GM12878 (cell line): ENCODE results near the gene DDX55. TPM values are rescaled to one million over a fixed set of nuclear protein-coding genes. Genes with fewer than 3 reads are reported as not detected.
"Not testable (repeated sequence)": the region's sequence is repeated elsewhere in the genome, so short reads cannot be mapped to it uniquely, and the experiment has no call there.

Source experiments
- ATAC-seq: fragments of 200-7000 bp; cut with Tn5 transposase; 3 replicates; pipeline ENCODE4 v1.9.1; 2020; ENCODE audit warnings: mild to moderate bottlenecking, moderate library complexity
- BruUV-seq: library from RNA; stranded (reverse); fragments of 400-500 nt; replicated peaks from 2 replicates; lab custom pipeline; 2021; lab: Mats Ljungman, UMichigan
- CTCF ChIA-PET: fragments of 300-600 bp; sonication (Branson Sonifier 250); formaldehyde crosslinking; extraction: SDS; loops from one replicate; lab custom pipeline; 2021; ENCODE audit warnings: inconsistent platforms; lab: Yijun Ruan, JAX
- POLR2A ChIA-PET: fragments of 350-600 bp; formaldehyde crosslinking; extraction: SDS; loops from one replicate; lab custom pipeline; 2021; ENCODE audit warnings: inconsistent platforms; lab: Charles Lee
- RAD21 ChIA-PET: fragments of 300-600 bp; sonication (Branson Sonifier 250); formaldehyde crosslinking; loops from one replicate; lab custom pipeline; 2023; ENCODE audit warnings: antibody characterized with exemption; ENCODE audit not compliant: unreplicated experiment; lab: Charles Lee
- SMC1A ChIA-PET: fragments of 300-600 bp; sonication (Branson Sonifier 250); formaldehyde crosslinking; loops from one replicate; lab custom pipeline; 2023; ENCODE audit not compliant: unreplicated experiment, uncharacterized antibody; lab: Charles Lee
- DNase-seq: peaks from one replicate; pipeline ENCODE4 v3.0.0-alpha.2; 2011; ENCODE audit warnings: low read depth, low spot score
- FAIRE-seq: peaks from 3 replicates; lab custom pipeline; 2011; peaks lifted over from hg19 to GRCh38; lab: Jason Lieb, UNC
- H2AFZ ChIP-seq: 2 replicates; pipeline ENCODE4 v1.6.0; 2011; ENCODE audit warnings: low read depth, low read length, control low read depth; ENCODE audit not compliant: control insufficient read depth
- H3K27ac ChIP-seq: 2 replicates; pipeline ENCODE4 v1.5.1; 2011; ENCODE audit warnings: control low read depth; ENCODE audit not compliant: control insufficient read depth, insufficient read depth
- H3K27me3 ChIP-seq, 2 experiments: replicated peaks in 1 of 2; 2 replicates each; pipeline versions ENCODE4 v1.6.0 to v1.6.1; 2011; ENCODE audit warnings: low read length in 1 of 2; ENCODE audit not compliant: control insufficient read depth in 2 of 2, insufficient read depth in 2 of 2
- H3K36me3 ChIP-seq, 2 experiments: 2 replicates each; pipeline ENCODE4 v1.5.1; 2011; ENCODE audit warnings: low read length in 1 of 2; ENCODE audit not compliant: control insufficient read depth in 2 of 2, insufficient read depth in 2 of 2
- H3K4me1 ChIP-seq: 2 replicates; pipeline ENCODE4 v1.6.1; 2011; ENCODE audit warnings: mild to moderate bottlenecking, low read length, moderate library complexity, mixed read lengths; ENCODE audit not compliant: control insufficient read depth, insufficient read depth
- H3K4me2 ChIP-seq: 2 replicates; pipeline ENCODE4 v1.6.0; 2011; ENCODE audit warnings: control low read depth; ENCODE audit not compliant: control insufficient read depth, insufficient read depth
- H3K4me3 ChIP-seq: fragments of 200-600 bp; sonication (generic); 2 replicates; pipeline ENCODE4 v1.5.1; 2016
- H3K79me2 ChIP-seq: 2 replicates; pipeline ENCODE4 v1.6.0; 2011; ENCODE audit warnings: low read length; ENCODE audit not compliant: control insufficient read depth, insufficient read depth
- H3K9ac ChIP-seq: 2 replicates; pipeline ENCODE4 v1.8.0; 2011; ENCODE audit warnings: low read length, control low read depth, mixed read lengths; ENCODE audit not compliant: control insufficient read depth, insufficient read depth
- H3K9me3 ChIP-seq: replicated peaks from 3 replicates; pipeline ENCODE4 v1.5.1; 2011; ENCODE audit warnings: mild to moderate bottlenecking, low read length; ENCODE audit not compliant: control insufficient read depth, insufficient read depth
- H4K20me1 ChIP-seq: 2 replicates; pipeline ENCODE4 v1.6.0; 2011; ENCODE audit not compliant: control insufficient read depth, insufficient read depth
- KAT2A ChIP-seq: conservative IDR thresholded peaks from 2 replicates; pipeline ENCODE4 v1.6.1; 2011; ENCODE audit warnings: low read depth, low read length; ENCODE audit not compliant: control insufficient read depth
- RBBP5 ChIP-seq: fragments of 200-600 bp; sonication (generic); conservative IDR thresholded peaks from 2 replicates; pipeline ENCODE4 v1.6.1; 2016
- TBL1XR1 ChIP-seq: IDR thresholded peaks from 2 replicates; pipeline ENCODE4 v1.6.1; 2012; ENCODE audit warnings: low read depth, low read length, improper control_type of control experiment
- ZBTB4 ChIP-seq: fragments of 450-650 bp; formaldehyde crosslinking; IDR thresholded peaks from 2 replicates; pipeline ENCODE4 v1.4.0; 2022; ENCODE audit warnings: mild to moderate bottlenecking, moderate library complexity
- WGBS: methylation state at CpG from one replicate; pipeline ENCODE4 v1.1.6; 2016; ENCODE audit warnings: low lambda C conversion rate; ENCODE audit not compliant: insufficient replicate concordance, insufficient coverage; ENCODE audit errors: missing lambda C conversion rate; 5-methylcytosine and 5-hydroxymethylcytosine counted together
- in situ Hi-C: fragments of 300-500 bp; cut with MboI; formaldehyde crosslinking; loops from 9 replicates; pipeline ENCODE4 v1.14.3; 2018; ENCODE audit warnings: mixed read lengths
- intact Hi-C: fragments of 100-400 bp; cut with micrococcal nuclease; formaldehyde crosslinking; loops from one replicate; pipeline ENCODE4 v1.14.2; 2022; ENCODE audit not compliant: unreplicated experiment
- polyA plus RNA-seq, 11 experiments: library from polyadenylated mRNA; depleted of rRNA in 4 of 11; unstranded in 6 of 11; stranded (reverse) in 5 of 11; fragments of >200 nt; fragmentation: Nextera tagmentation in 4 of 11; fragmentation: Illumina TruSeq in 1 of 11; extraction: Ambion mirVana in 4 of 11; extraction: Trizol in 1 of 11; gene quantifications; 1 replicate in 1 of 11; 2 replicates in 10 of 11; pipeline versions ENCODE4 v1.2.1 to v1.2.3, GENCODE V29; 2011 to 2016; ENCODE audit warnings: inconsistent platforms in 2 of 11, missing spikeins in 2 of 11, low read depth in 1 of 11
- total RNA-seq, 4 experiments: library from RNA; depleted of rRNA in 3 of 4; stranded (reverse); fragments of >200 nt in 3 of 4; fragmentation: Illumina TruSeq in 1 of 4; extraction: Trizol in 1 of 4; gene quantifications; 2 replicates each; pipeline versions ENCODE4 v1.2.1 to v1.2.3, GENCODE V29; 2013 to 2021

The DDX55 gene
- total and polyA plus RNA-seq, 10 of the 15 experiments (the other 5 are each of a cell fraction or from before 2014, with no cell fraction given), result 4.5 to 42.4 (median 33.4) TPM

DNA sequence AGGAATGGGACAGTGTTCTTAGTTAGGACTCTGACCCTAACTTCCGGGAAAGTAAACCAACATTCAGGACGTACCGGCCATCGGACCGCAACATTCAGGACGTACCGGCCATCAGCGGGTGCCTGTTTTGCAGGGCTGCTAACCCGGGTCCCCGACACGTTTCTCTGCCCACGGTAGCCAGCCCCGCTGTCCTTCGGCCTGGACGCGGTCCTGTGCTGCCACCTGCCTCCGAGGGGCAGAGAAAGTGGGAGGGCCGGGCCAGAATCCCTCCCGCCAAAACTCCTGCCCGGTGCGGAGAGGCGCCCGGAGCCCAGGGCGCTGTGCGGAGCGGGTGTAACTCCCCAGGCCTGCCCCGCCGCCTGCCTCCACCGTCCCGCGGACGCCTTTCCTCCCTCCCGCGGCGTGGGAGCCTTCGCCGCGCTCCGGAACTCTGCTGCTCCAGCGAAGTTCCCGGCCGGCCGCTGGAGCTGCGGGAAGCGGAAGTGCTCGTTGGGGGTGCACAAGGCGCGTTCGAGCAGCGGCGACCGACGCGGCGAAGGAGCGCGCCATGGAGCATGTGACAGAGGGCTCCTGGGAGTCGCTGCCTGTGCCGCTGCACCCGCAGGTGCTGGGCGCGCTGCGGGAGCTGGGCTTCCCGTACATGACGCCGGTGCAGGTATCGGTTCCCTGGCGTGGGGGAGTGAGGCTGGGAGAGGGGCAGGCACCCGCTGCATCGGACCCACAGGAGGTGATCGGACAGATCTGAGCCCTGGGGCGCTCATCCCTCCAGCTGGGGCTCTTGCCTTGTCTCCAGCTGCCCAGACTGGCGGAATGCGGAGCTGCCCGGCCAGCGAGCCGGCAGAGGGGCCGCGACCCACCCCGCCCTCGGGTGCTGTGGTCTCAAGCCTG is at the start of gene DDX55 (continued):
- 0 out of 2 replicates have a peak, but pooled peaks have one; percentile 8 for TF ChIP-seq ZBTB4 (CRISPR knock-in tag)
- no peak for TF ChIP-seq KAT2A
- peak; percentile 32; the same call in 1 of the 2 replicates for TF ChIP-seq TBL1XR1
- no peak for TF ChIP-seq RBBP5

DNA sequence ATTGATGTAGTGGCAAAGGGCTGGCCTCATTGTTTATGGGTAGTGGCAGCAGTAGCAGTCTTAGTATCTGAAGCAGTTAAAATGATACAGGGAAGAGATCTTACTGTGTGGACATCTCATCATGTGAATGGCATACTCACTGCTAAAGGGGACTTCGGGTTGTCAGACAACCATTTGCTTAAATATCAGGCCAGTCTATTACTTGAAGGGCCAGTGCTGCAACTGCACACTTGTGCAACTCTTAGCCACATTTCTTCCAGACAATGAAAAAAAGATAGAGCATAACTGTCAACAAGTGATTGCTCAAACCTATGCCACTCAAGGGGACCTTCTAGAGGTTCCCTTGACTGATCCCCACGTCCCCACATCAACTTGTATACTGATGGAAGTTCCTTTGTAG is 47.8 kb upstream of the DDX55 start:
- ATAC-seq, DNase-seq, intact Hi-C loops, H3K36me3 ChIP-seq, POLR2A ChIA-PET, H3K27me3 ChIP-seq, in situ Hi-C loops, H3K4me3 ChIP-seq, BruUV-seq, CTCF ChIA-PET, H3K9me3 ChIP-seq, H3K79me2 ChIP-seq, H4K20me1 ChIP-seq, H3K4me2 ChIP-seq, H3K27ac ChIP-seq, FAIRE-seq, H3K4me1 ChIP-seq, H3K9ac ChIP-seq, RAD21 ChIA-PET, H2AFZ ChIP-seq: not testable (repeated sequence)
- SMC1A ChIA-PET, result interaction anchor here (1.3 kb wide), 1 partner anchor 9 kb away, joined by 3 read pairs; no protein-coding TSS in a partner anchor
- 4% methylated on average over 2 of the region's 2 CpGs for WGBS

DNA sequence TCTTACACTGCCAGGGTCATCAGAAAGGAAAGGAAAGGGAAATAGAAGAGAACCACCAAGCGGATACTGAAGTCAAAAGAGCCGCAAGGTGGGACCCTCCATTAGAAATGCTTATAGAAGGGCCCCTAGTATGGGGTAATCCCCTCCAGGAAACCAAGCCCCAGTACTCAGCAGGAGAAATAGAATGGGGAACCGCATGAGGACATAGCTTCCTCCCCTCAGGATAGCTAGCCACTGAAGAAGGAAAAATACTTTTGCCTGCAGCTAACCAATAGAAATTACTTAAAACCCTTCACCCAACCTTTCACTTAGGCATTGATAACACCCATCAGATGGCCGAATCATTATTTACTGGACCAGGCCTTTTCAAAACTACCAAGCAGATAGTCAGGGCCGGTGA is 47.1 kb upstream of the DDX55 start:
- H3K4me3 ChIP-seq, H3K9ac ChIP-seq, DNase-seq, BruUV-seq, POLR2A ChIA-PET, H4K20me1 ChIP-seq, H3K27me3 ChIP-seq, in situ Hi-C loops, ATAC-seq, H3K9me3 ChIP-seq, H3K36me3 ChIP-seq, CTCF ChIA-PET, H2AFZ ChIP-seq, H3K4me1 ChIP-seq, H3K79me2 ChIP-seq, FAIRE-seq, H3K27ac ChIP-seq, intact Hi-C loops, H3K4me2 ChIP-seq: not testable (repeated sequence)
- RAD21 ChIA-PET, result interaction anchor here (0.6 kb wide), 1 partner anchor 867 kb away, joined by 3 read pairs; no protein-coding TSS in a partner anchor
- SMC1A ChIA-PET, result interaction anchor here (1.3 kb wide), 1 partner anchor 8 kb away, joined by 3 read pairs; no protein-coding TSS in a partner anchor
- WGBS, result 48% methylated on average over 5 of the region's 5 CpGs
